OCI-LY3 (cell line): ENCODE results near the gene ATG3.
"Not testable (repeated sequence)": the region's sequence is repeated elsewhere in the genome, so short reads cannot be mapped to it uniquely, and the experiment has no call there.

Source experiments
- H2AFZ ChIP-seq: fragments of 200-600, 300-600 bp; shearing (Covaris generic); 2 replicates; pipeline ENCODE4 v1.6.0; 2014; ENCODE audit warnings: antibody characterized with exemption, low read depth, low read length
- H3K27ac ChIP-seq: fragments of 200-600, 300-600 bp; sonication (generic); 2 replicates; pipeline ENCODE4 v1.5.1; 2014; ENCODE audit warnings: mild to moderate bottlenecking, low read length, moderate library complexity, mixed read lengths
- H3K27me3 ChIP-seq: fragments of 200-600, 300-600 bp; sonication (generic); 2 replicates; pipeline ENCODE4 v1.6.1; 2014; ENCODE audit warnings: low read depth, low read length, mixed read lengths
- H3K36me3 ChIP-seq: fragments of 200-600, 300-600 bp; sonication (generic); replicated peaks from 2 replicates; pipeline ENCODE3; 2014; ENCODE audit warnings: low read depth, low read length, mixed read lengths
- H3K4me1 ChIP-seq: fragments of 300-600, 200-600 bp; sonication (generic); 2 replicates; pipeline ENCODE4 v1.6.1; 2014; ENCODE audit warnings: low read length, mixed read lengths
- H3K4me2 ChIP-seq: fragments of 200-600, 300-600 bp; sonication (generic); 2 replicates; pipeline ENCODE4 v1.6.1; 2014; ENCODE audit warnings: low read length, mixed read lengths
- H3K4me3 ChIP-seq: fragments of 300-600, 200-600 bp; sonication (generic); 2 replicates; pipeline ENCODE4 v1.5.1; 2014; ENCODE audit warnings: antibody characterized with exemption, mild to moderate bottlenecking, low read length, moderate library complexity
- H3K79me2 ChIP-seq: fragments of 300-600, 200-600 bp; shearing (Covaris generic); 2 replicates; pipeline ENCODE4 v1.6.1; 2014; ENCODE audit warnings: mild to moderate bottlenecking, low read length, mixed read lengths
- H3K9ac ChIP-seq: fragments of 300-600, 200-600 bp; shearing (Covaris generic); 2 replicates; pipeline ENCODE4 v1.6.0; 2014; ENCODE audit warnings: mild to moderate bottlenecking, low read length, moderate library complexity
- H3K9me3 ChIP-seq: fragments of 200-600, 300-600 bp; shearing (Covaris generic); 2 replicates; pipeline ENCODE4 v1.6.1; 2014; ENCODE audit warnings: low read length, mixed read lengths; ENCODE audit not compliant: insufficient read depth
- H4K20me1 ChIP-seq: fragments of 200-600, 300-600 bp; sonication (generic); 2 replicates; pipeline ENCODE4 v1.6.1; 2016; ENCODE audit warnings: low read length, mixed read lengths; ENCODE audit not compliant: insufficient read depth
- CTCF ChIP-seq: fragments of 200-600, 300-600 bp; sonication (generic); IDR thresholded peaks from 2 replicates; pipeline ENCODE4 v1.5.1; 2014; ENCODE audit warnings: antibody characterized with exemption, low read length, low read depth
- EZH2phosphoT487 ChIP-seq: fragments of 200-600 bp; shearing (Covaris generic); IDR thresholded peaks from 2 replicates; pipeline ENCODE4 v1.6.1; 2018; ENCODE audit warnings: antibody characterized with exemption, mixed run types, low read depth

ATG3 gene

DNA sequence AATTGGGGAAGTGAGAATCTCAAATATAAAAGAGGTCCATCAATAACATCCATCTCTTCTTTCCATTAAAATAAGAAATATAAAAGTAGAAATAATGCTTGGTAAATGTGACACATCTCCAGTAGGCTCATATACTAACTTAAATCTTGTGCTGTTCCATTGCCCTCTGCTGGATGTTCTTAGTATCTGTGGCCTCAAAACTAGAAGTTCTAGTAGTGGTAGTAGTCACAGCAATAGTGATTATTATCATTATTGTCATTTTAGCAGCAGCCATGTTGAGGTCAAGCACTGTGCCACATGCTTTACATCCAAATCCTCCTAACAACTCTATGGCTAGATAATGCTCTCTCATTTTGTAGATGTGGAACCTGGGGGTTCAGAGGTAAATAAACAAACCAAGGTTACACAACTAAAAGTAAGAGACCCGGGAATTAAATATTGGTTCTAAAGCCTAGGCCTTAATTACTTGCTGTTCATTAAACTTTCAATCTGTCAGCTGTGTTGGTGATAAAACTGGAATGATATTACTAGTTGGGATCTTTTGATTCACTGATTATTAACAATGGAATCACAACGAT lies 42.2 kb downstream of the ATG3 start:
- Histone ChIP-seq H3K36me3 (no peaks in the 10 kb centered on the region), H2AFZ (peak overlapping the region; percentile 22; the same call in 1 of the 2 replicates), H3K79me2 (no peaks in the 10 kb centered on the region), H3K4me2 (peak overlapping the region; percentile 49), H4K20me1 (no peaks in the 10 kb centered on the region), H3K9ac (no peak overlapping the region), H3K27me3 (no peaks in the 10 kb centered on the region), H3K9me3 (no peaks in the 10 kb centered on the region), H3K27ac (peak overlapping the region; percentile 20; the same call in 1 of the 2 replicates), H3K4me1 (peaks cover 12% of the 10 kb centered on the region), H3K4me3 (peak overlapping the region; percentile 46)
- TF ChIP-seq CTCF (peak; percentile 90), EZH2phosphoT487 (no peak)

GRCh38 chr3:112518970-112519369 lies 42.8 kb downstream of the ATG3 start:
- H3K9me3 ChIP-seq, H3K79me2 ChIP-seq, H3K36me3 ChIP-seq, H3K9ac ChIP-seq, H4K20me1 ChIP-seq, H3K27me3 ChIP-seq: not testable (repeated sequence)
- Histone ChIP-seq H3K4me3 (peak overlapping the region; percentile 46), H3K4me2 (peak overlapping the region; percentile 49), H2AFZ (peak overlapping the region; percentile 22; the same call in 1 of the 2 replicates), H3K4me1 (peaks cover 17% of the 10 kb centered on the region), H3K27ac (peak overlapping the region; percentile 20; the same call in 1 of the 2 replicates)

DNA sequence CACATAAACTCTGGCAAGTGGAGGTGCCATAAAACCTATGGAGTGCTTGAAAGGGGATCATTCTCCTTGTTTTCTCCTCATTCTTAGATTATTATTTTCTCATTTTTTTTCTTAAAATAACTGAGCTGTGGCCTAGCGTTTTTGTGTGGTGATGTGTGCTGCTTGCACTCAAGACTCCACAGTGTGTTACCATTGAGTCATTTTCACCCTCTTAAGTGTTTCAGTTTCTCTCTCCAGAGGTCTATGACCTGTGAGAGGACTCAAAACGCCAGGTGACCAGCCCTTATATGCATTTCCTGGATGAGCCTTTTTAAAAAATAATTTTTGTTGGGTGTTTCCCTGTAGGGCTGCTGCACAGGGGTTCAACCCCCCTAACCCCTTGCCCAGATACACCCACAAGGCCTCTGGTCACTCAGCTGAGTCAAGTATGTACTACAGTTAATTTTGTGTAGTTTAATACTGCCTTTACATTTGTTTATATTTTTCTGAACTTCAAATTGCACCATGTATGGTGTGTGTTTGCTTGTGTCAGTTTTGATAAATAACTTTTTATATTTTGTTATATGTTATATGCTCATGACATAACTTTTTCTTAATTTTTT lies 47.1 kb downstream of the ATG3 start:
- TF ChIP-seq CTCF (no peak), EZH2phosphoT487 (no peak)
- Histone ChIP-seq H3K4me1 (peaks cover 18% of the 10 kb centered on the region), H3K27ac (peak overlapping the region; percentile 72), H3K4me3 (no peak overlapping the region), H3K79me2 (no peaks in the 10 kb centered on the region), H2AFZ (peak overlapping the region; percentile 58), H3K4me2 (peak overlapping the region; percentile 41), H3K9me3 (peaks cover 6% of the 10 kb centered on the region), H3K9ac (no peak overlapping the region), H3K27me3 (no peaks in the 10 kb centered on the region), H3K36me3 (peaks cover under 1% of the 10 kb centered on the region), H4K20me1 (no peaks in the 10 kb centered on the region)

DNA sequence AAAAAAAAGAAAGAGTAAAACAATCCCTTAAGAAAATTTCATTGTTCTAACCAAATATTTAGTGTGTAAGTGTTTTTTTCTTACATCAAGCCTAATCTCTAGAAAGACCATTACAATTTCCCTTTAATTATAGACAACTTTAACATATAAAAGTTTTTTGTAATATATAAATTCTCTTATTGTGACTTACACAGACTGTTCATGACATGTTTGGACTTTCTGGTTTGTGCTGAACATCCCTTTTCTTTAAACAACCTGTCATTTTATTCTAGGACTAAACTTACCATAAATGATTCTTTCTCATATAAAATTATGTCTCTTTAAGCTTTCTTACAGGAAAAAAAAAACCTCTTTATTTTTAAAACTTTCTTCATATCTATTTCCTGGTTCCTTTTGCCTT lies 49.4 kb downstream of the ATG3 start:
- Histone ChIP-seq H3K9me3 (peaks cover 9% of the 10 kb centered on the region), H3K9ac (no peak overlapping the region), H3K4me2 (no peak overlapping the region), H2AFZ (no peak overlapping the region), H3K36me3 (peaks cover 5% of the 10 kb centered on the region), H3K27me3 (no peaks in the 10 kb centered on the region), H3K4me1 (peaks cover 12% of the 10 kb centered on the region), H3K4me3 (no peak overlapping the region), H4K20me1 (no peaks in the 10 kb centered on the region), H3K27ac (no peak overlapping the region), H3K79me2 (no peaks in the 10 kb centered on the region)
- TF ChIP-seq CTCF (no peak), EZH2phosphoT487 (no peak)
